Osteocyte (in vitro differentiated cells): Measurements from ENCODE around the gene HIP1. TPM values are rescaled to one million over a fixed set of nuclear protein-coding genes. Genes with fewer than 3 reads are reported as not detected.
A peak's percentile ranks its signal among the peaks of the same experiment; 100 is the strongest.
"Not testable (repeated sequence)": the region's sequence is repeated elsewhere in the genome, so short reads cannot be mapped to it uniquely, and the experiment has no call there.

Source experiments
- DNase-seq: peaks from one replicate; pipeline ENCODE4 v3.0.0; 2021; ENCODE audit warnings: mixed read lengths; ENCODE audit not compliant: unreplicated experiment; ENCODE audit errors: extremely low spot score
- H3K27ac Mint-ChIP-seq: one replicate; pipeline ENCODE4 v1.8.0; 2021; ENCODE audit warnings: mild to moderate bottlenecking, mixed read lengths; ENCODE audit not compliant: unreplicated experiment
- H3K27me3 Mint-ChIP-seq: one replicate; pipeline ENCODE4 v1.8.0; 2021; ENCODE audit warnings: mixed read lengths; ENCODE audit not compliant: unreplicated experiment
- H3K36me3 Mint-ChIP-seq: one replicate; pipeline ENCODE4 v1.8.0; 2021; ENCODE audit warnings: mixed read lengths; ENCODE audit not compliant: unreplicated experiment
- H3K4me1 Mint-ChIP-seq: one replicate; pipeline ENCODE4 v1.8.0; 2021; ENCODE audit warnings: mixed read lengths; ENCODE audit not compliant: unreplicated experiment
- H3K4me3 Mint-ChIP-seq: one replicate; pipeline ENCODE4 v1.8.0; 2021; ENCODE audit warnings: mild to moderate bottlenecking, moderate library complexity, mixed read lengths; ENCODE audit not compliant: unreplicated experiment
- H3K9me3 Mint-ChIP-seq: one replicate; pipeline ENCODE4 v1.8.0; 2021; ENCODE audit warnings: mixed read lengths; ENCODE audit not compliant: unreplicated experiment
- CTCF ChIP-seq: fragments of 200-600 bp; sonication (generic); IDR thresholded peaks from 2 replicates; pipeline ENCODE4 v1.5.0; 2021; ENCODE audit warnings: antibody characterized with exemption, mild to moderate bottlenecking, moderate library complexity
- total RNA-seq: library from RNA; stranded (reverse); gene quantifications from 2 replicates; pipeline ENCODE4 v1.2.1, GENCODE V29; 2021

The HIP1 gene
- total RNA-seq, 1 donor from 2014 or later, result 55.3 TPM

- no peak for TF ChIP-seq CTCF
- no peak for DNase-seq
- Mint-ChIP-seq H3K9me3 (no peaks in the 10 kb centered on the region), H3K36me3 (peaks cover 2% of the 10 kb centered on the region), H3K4me3 (no peak overlapping the region), H3K4me1 (peaks cover 9% of the 10 kb centered on the region), H3K27ac (no peak overlapping the region), H3K27me3 (no peaks in the 10 kb centered on the region)
Observed at GRCh38 chr7:75604408-75604807, 134.3 kb downstream of the HIP1 start.

DNA sequence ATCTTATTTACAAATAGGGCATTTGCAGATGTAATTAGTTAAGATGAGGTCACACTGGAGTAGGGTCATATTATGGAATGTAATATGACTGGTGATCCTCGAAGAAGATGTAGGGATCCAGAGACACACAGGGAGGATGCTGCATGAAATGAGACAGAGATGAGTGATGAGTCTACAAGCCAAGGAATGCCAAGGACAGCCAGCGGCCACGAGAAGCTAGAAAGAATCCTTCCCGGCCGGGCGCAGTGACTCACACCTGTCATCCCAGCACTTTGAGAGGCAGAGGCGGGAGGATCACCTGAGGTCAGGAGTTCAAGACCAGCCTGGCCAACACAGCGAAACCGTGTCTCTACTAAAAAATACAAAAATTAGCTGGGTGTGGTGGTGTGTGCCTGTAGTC, 135.9 kb downstream of the HIP1 start:
- H3K4me3 Mint-ChIP-seq, H3K27me3 Mint-ChIP-seq, DNase-seq, H3K36me3 Mint-ChIP-seq, H3K9me3 Mint-ChIP-seq, H3K27ac Mint-ChIP-seq: not testable (repeated sequence)
- peaks cover 21% of the 10 kb centered on the region for H3K4me1 Mint-ChIP-seq

GRCh38 chr7:75601539-75601938, 137.2 kb downstream of the HIP1 start:
- Mint-ChIP-seq H3K9me3 (no peaks in the 10 kb centered on the region), H3K27me3 (no peaks in the 10 kb centered on the region), H3K36me3 (peaks cover 2% of the 10 kb centered on the region), H3K4me1 (peaks cover 26% of the 10 kb centered on the region), H3K27ac (no peak overlapping the region), H3K4me3 (no peak overlapping the region)
- no peak for TF ChIP-seq CTCF
- no peak for DNase-seq

GRCh38 chr7:75600748-75601147, 138.0 kb downstream of the HIP1 start:
- not testable (repeated sequence) for H3K27me3 Mint-ChIP-seq, H3K27ac Mint-ChIP-seq, DNase-seq, H3K4me3 Mint-ChIP-seq, H3K9me3 Mint-ChIP-seq, H3K36me3 Mint-ChIP-seq
- peaks cover 26% of the 10 kb centered on the region for H3K4me1 Mint-ChIP-seq

DNA sequence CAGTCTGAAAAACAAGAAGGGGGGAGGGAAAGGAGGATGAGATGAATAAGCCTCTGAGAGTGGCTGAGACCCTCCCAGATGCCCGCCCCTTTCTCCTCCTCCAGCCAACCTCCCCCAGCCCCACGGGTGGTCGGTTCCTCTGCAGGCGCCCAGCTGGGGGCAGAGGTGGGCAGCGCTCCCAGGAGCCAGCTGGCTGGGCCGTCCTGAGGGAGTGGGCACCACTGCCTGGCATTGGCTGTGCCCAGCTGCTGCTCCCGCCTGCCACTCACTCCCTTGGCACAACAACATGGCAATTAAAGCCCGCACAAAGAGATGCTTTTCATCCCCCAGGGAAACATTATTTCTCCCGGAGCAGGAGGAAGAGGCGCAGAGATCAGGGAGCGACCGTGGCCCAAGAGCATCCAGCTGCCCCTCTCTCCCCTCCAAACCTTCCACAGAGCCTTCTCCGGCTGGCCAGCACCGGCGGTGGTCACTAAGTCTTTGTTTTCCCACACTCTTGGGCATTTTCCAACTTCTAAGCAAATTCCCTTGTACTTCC, 139.4 kb downstream of the HIP1 start:
- TF ChIP-seq CTCF, result peak; percentile 20
- Mint-ChIP-seq H3K4me1 (peaks cover 26% of the 10 kb centered on the region), H3K36me3 (peaks cover 2% of the 10 kb centered on the region), H3K27ac (peak overlapping the region; percentile 81), H3K9me3 (no peaks in the 10 kb centered on the region), H3K4me3 (peak overlapping the region; percentile 26), H3K27me3 (no peaks in the 10 kb centered on the region)
- no peak for DNase-seq

DNA sequence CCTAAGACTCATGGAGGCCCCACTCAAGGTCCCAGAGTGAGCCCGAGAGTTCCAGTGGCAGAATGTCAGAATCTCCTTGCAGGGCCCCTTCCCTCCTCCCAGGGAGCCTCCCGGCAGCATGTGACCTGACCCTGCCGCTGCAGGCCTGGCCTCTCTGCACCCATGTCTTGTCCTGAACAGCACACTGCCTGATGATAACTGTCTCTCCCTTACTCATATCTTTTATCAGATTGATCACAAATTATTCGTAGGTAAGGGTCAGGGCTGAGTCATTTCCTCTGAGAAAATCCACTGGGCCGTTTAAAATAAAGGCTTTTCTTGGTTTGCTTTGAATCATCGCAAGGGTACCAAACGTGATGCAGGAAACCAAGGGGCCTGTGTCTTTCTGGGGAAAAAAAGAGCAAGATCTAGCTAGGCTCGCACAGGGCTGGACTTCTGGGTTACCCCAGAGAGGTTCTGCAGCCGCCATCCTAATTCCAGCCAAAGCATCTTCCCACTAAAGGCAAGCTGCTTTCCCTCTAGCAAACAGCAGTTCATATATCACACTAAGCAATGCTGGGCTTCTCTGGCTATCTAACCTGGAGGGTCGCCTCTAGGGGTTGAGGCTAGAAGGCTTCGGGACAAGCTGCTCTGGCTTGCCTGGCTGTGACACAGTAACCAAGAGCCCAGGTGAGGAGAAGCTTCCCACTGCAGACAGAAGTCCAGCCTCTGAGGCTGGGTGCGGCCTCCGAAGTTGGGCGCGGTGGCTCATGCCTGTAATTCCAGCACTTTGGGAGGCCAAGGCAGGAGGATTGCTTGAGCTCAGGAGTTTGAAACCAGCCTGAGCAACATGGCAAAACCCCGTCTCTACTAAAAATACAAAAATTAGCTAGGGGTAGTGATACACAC, 141.8 kb downstream of the HIP1 start:
- H3K4me3 Mint-ChIP-seq, result no peak overlapping the region
- H3K27ac Mint-ChIP-seq, result no peak overlapping the region
- TF ChIP-seq CTCF, result no peak
- H3K4me1 Mint-ChIP-seq, result peaks cover 26% of the 10 kb centered on the region
- peaks cover 15% of the 10 kb centered on the region for H3K36me3 Mint-ChIP-seq
- H3K27me3 Mint-ChIP-seq, result no peaks in the 10 kb centered on the region
- H3K9me3 Mint-ChIP-seq, result no peaks in the 10 kb centered on the region
- no peak for DNase-seq
